ENCODE results near the gene LCE2C.

- no peak for TF ChIP-seq POLR2A (IDR thresholded peaks at IDR 0.05; ENCODE audit: low read length)
- no peak for TF ChIP-seq GATA1 (IDR thresholded peaks at IDR 0.05; ENCODE audit: low read depth, low read length)
Measured at GRCh38 chr1:152699746-152700145, 24.7 kb downstream of the LCE2C start.

All from erythroblast (primary cell).